ENCODE measurements around the gene SYNE1. TPM values are rescaled to one million over a fixed set of nuclear protein-coding genes. Genes with fewer than 3 reads are reported as not detected.
"Not testable (repeated sequence)": the region's sequence is repeated elsewhere in the genome, so short reads cannot be mapped to it uniquely, and the experiment has no call there.

The SYNE1 gene
- 288 TPM for total RNA-seq (ENCODE audit: insufficient read depth, low replicate concordance)

DNA sequence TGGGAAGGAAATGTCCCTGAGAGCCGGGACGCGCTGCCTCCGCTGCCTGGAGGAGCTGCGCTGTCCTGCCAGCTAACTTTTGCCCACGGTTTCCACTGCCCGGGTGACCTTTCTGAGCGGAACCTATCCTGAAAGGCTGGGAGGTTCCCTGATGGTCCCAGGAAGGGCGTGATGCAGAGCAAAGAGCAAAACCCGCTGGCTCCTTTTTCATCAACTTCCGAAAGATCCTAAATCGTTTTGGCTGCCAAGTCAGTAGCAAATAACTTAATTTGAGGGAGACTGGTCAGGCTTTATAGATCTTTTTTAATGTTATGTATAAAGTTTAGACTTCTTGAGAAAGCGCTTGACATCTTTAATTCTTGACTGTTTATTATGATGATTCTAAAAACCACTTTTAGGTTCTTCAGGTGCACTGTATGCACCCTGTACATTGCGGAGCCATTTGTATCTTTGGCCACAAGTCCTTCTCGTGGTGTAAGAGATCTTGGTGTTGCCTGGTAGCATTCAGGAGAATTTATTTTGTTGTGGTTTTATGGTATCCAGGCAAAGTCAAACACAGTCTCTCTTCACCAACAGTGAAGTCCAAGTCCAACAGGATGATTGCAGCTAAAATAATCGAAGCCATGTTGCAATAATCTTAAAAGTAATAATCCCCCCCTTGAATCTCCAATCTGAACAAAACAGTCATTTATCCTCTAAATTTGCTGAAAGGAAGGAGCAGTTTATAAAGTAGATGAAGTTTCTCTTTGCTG is at the start of gene SYNE1:
Gene SYNE1, minus strand, starts transcription at position 67 of the 752 bp plus-strand sequence. CDS start 9,031 bp downstream, outside the sequence.
- DNase-seq (ENCODE audit: low spot score) = no peak

GRCh38 chr6:152685819-152686218 is 48.7 kb upstream of the SYNE1 start:
- DNase-seq (ENCODE audit: low spot score) = no peak

DNA sequence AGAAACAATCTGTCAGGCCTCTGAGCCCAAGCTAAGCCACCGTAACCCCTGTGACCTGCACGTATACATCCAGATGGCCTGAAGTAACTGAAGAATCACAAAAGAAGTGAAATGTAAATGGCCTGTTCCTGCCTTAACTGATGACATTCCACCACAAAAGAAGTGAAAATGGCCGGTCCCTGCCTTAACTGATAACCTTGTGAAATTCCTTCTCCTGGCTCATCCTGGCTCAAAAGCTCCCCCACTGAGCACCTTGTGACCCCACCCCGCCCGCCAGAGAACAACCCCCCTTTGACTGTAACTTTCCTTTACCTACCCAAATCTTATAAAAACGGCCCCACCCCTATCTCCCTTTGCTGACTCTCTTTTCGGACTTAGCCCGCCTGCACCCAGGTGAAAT is 45.8 kb upstream of the SYNE1 start:
- DNase-seq (ENCODE audit: low spot score) = not testable (repeated sequence)

GRCh38 chr6:152682141-152682540 is 45.0 kb upstream of the SYNE1 start:
- no peak for DNase-seq (ENCODE audit: low spot score)

DNA sequence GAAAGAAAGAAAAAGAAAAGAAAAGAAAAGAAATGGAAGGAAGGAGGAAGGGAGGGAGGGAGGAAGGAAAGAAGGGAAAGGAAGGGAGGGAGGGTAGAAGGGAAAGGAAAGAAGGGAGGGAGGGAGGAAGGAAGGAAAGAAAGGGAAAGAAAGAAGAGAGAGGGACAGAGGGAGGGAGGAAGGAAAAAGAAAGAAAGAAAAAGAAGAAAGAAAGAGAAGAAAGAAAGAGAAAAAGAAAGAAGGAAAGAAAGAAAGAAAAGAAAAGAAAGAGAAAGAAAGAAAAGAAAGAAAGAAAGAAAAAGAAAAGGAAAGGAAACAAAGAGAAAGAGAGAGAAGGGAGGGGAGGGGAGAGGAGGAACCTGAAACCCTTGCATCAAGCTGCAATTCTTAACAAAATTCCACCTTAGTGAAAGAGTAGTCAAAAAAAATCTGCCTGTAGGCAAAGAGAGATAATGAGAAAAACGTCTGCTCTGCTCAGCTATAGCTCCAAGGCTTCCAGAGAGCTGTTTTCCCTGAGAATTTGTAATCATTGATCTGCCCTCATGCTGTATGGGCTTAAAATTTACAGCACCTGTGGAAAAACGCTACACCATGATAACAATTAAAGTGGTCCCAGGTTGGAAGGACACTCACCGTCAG is 43.8 kb upstream of the SYNE1 start:
- no peak for DNase-seq (ENCODE audit: low spot score)

DNA sequence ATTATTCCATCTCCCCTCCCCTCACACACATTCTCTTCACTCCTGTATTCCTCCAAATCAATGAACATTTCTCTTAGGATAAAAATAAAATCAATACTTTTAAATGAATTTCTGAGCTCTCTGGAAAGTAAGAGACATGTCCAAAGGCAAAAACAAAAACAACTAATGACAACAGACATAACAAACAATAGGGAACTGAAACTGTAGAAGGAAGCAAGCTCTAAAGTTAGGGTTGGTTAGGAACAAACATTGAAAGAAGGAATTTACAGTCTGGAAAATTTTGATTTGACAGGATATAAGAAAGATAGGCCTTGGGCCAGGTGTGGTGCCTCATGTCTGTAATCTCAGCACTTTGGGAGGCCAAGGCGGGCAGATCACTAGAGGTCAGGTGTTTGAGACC is 43.0 kb upstream of the SYNE1 start:
- DNase-seq (ENCODE audit: low spot score) = no peak

DNA sequence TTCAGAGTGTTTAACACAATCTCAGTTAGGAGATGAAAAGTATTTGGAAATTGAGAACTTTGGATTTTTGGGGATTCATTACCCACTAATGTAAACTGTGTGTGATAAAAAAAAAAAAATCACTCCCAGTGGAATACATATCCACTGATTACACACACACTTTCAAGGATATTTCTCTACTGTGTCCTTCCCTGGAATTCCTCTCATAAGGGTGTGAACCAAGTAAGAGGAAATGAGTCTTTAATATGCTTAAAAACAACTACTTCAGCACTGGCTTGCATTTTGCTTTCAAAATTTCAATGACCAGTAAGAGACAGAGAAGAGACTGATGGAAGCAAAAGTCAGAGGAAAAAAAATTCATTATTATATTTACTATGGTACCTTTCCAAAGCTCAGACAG is 36.1 kb upstream of the SYNE1 start:
- DNase-seq (ENCODE audit: low spot score) = no peak

DNA sequence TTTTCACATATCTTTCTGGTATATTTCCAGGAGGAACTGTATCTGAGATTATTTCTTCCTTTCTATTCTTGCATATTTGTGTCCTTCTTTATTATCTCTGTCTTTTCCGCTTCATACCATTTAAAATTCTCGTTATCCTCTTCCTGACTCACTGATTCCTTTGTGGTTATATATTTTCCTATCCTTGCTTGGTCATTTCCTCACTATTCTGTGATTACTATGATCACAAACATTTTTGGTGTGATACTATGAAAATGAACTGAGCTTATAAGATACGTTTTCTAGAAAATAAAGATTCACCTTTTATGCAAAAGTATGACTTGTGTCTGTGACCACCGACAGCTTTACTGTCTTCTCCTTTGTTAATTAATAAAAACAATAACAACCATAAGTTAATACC is 34.0 kb upstream of the SYNE1 start:
- no peak for DNase-seq (ENCODE audit: low spot score)

DNA sequence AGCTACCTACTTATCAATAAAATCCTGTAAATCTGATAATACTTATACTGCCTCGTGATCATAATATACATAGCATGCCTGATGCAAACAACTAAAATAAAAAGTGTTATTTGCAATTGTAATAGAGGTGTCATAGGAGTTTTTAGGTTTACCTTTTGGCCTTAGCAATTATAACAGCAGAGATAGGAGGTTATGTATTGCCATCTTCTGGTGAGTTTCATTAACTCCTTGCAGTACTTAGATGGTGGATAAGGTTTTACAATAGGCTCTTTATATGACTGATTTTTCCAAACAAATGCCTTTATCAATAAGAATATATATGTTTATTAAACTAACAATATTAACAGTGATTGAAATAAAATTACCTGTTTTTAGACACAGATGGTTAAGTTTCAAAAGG is 32.7 kb upstream of the SYNE1 start:
- DNase-seq (ENCODE audit: low spot score) = peak; percentile 25

GRCh38 chr6:152661776-152662175 is 24.6 kb upstream of the SYNE1 start:
- no peak for DNase-seq (ENCODE audit: low spot score)

- no peak for DNase-seq (ENCODE audit: low spot score)
Observed at GRCh38 chr6:152651986-152652385, 14.8 kb upstream of the SYNE1 start.

GRCh38 chr6:152648105-152648504 is 10.9 kb upstream of the SYNE1 start:
- DNase-seq (ENCODE audit: low spot score) = peak; percentile 88

DNA sequence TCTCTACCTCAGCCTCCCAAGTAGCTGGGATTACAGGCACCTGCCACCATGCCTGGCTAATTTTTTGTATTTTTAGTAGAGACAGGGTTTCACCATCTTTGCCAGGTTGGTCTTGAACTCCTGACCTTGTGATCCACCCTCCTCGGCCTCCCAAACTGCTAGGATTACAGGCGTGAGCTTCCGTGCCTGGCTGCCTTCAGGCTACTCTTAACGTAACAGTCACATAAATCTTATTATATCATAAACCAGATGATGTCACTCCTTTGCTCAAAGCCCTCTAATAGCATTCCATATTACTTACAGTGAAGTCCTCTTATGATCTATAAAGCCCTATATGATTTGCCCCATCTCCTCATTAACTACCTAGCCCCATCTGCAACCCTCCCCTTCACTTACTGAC is 9.6 kb upstream of the SYNE1 start:
- not testable (repeated sequence) for DNase-seq (ENCODE audit: low spot score)

DNA sequence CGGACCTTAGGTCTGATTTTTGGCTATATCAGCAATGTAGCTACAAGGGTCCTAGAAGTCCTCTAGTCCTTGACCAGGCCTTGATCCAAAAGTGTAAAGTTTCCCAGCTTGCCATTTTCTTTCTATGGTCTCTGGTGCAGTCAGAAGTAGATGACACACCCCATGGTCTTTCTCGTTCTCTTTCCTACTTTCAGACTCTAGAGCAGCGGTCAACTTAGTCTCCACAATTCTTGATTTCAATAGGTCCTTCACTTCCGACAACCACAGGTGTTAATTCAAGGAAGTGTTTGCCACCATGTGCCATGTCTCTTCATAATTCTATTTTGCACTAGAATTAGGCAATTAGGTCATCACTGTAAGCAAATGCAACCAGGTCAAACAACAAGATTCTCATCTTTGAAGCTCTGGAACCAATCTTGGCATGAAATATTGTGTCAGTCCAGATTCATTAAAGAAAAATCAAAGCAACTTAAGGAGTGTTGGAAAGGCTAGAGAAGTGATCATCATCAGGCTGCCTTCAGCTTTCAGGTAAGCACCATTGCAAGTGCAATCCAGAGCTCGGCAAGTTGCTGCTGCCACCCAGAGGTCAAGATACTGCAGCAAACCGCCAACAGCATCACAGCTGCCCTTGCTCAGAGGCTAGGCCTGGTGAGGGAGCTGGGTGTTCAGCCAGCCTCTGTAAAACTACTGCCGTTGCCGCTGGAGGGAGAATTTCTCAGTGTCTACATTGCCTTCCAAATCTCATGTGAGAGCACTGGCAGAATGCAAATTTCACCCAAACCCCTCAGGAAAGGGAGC is 5.6 kb upstream of the SYNE1 start:
- DNase-seq (ENCODE audit: low spot score) = peak; percentile 51

DNA sequence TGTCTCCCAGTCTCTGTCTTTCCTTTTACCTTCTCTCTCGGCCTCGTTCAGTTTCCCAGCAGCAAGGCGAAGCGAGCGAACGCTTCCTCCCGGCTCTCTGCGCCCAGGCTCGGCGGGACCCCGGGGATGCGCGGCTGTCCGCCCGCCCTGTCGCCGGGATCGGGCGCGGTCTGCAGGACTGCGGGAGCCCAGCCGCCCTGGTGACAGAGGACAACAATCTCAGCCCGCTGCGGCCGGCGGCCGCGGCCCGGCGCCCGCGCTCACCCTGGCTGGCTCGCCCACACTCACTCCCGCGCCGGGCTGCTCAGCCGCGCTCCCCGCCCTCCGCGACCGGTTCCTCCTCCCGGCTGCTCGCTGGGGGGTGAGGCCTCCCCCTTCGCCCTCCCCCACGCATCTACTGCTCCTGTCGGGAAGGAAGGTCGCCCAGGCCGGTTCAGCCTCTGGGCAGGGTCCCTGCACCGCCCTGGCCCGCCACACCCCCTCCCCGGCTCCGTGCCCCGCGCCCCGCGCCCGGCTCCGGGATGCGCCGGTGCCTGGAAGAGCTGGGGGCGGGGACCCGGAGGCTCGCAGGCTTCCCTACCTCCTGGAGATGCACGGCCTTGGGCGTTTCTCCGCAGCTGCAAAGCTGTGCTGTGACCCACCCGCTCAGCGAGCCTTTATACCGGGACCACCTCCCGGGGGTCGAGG is 410 bp downstream of the SYNE1 start:
- DNase-seq (ENCODE audit: low spot score) = peak; percentile 31

- peak; percentile 54 for DNase-seq (ENCODE audit: low spot score)
Observed at GRCh38 chr6:152636021-152636608, 1.0 kb downstream of the SYNE1 start.

- DNase-seq (ENCODE audit: low spot score) = no peak
Observed at GRCh38 chr6:152634773-152635172, 2.4 kb downstream of the SYNE1 start.

DNA sequence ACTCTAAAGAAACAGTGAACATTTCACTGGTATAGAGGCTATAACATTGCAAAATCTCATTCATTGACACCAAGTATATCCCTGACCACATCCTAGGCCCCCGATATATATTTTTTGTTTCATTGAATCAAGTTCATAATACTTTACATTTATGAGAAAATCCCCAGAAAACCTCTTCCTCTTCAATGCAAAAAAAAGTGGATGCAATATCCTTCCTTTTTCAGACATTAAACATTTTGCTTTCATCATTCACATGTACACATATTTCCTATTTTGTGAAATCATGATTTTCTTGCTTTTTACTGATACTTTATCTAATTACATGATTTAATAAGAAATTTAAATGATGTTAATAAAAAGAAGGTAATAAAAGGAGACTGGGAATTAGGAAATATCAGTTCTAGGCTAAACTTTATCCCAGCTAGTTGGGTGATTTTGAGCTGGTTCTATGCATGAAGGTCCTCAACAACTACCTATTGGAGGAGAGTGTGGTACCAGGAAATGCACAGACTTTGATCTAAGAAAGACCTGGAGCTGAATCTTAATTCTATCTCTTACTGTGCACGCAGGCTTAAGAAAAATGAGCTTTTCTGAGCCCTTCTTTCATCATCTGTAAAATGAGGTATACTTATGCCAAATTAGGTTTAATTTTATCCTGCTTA is 4.9 kb downstream of the SYNE1 start:
- DNase-seq (ENCODE audit: low spot score) = no peak

DNA sequence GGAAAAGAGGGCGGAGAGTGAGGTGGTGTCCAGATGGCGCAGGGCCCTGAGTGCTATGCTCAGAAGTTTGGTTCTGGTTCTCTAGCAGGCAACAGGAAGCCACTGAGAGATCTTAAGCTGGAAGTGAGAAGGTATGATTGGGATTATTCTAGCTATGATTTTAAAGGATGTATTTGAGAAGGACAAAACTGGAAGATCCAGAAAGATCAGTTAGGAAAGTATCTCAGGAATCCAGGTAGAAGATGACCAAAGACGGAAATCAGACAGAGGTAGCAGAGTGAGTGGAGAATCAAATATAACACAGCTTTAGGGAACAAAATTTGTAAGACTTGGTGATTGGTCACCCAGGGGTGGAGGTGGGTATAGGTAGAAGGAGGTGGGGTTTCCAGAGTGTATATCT is 5.8 kb downstream of the SYNE1 start:
- DNase-seq (ENCODE audit: low spot score) = no peak

DNA sequence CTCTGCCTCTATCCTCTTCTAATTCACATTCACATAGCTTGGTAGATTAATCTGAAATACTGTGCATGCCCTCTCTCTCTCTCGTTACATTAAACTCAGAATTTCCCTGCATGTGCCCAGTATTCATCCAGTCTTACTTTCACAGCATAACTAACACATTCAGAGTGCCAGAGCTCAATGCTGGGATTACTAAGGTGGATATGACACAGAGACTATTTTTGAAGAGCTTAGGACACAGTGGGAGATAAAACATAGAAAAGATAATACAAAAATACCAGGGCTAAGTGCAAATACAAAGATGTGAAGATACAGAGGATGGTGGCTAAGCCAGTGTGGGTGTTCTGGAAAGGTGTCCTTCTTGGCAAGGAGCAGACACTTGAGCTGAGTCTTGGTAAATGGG is 6.3 kb downstream of the SYNE1 start:
- no peak for DNase-seq (ENCODE audit: low spot score)

DNA sequence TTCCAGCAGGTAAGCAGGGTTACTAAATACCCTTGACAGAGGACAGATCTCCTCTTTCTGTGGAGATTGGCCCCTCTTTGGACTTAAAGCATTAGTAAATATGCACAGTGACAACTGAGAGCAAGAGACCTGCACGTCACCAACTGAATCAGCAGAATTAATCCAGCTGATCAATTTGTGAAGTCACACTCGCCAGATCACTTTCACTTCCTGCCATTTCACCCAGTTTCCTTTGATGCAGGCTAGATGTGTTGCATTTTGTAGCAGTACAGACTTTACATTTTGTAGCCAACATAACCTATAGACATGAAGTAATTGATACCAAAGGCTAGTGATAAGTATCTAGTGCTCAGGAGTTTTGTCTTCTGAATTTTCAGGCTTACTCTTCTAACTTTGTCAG is 11.9 kb downstream of the SYNE1 start:
- DNase-seq (ENCODE audit: low spot score) = no peak
